Endothelial cell of umbilical vein (primary cell): ENCODE data around the gene TRIM34.

Experiments
- FOS ChIP-seq: IDR thresholded peaks from 2 replicates; pipeline ENCODE4 v1.6.1; 2011; ENCODE audit warnings: mild to moderate bottlenecking, low read length, moderate library complexity, borderline replicate concordance; ENCODE audit not compliant: insufficient read depth
- TF ChIP-seq, protein P1 (sequence below), 2 donors: IDR thresholded peaks; 1 replicate in 1 of 2; 2 replicates in 1 of 2; pipeline ENCODE4 v1.5.1; 2011; ENCODE audit warnings: low read length in 2 of 2, mild to moderate bottlenecking in 2 of 2, moderate library complexity in 2 of 2, control low read depth in 1 of 2, inconsistent platforms in 1 of 2, low read depth in 1 of 2; ENCODE audit not compliant: insufficient read depth in 1 of 2; ENCODE audit errors: extremely low read depth in 1 of 2

DNA sequence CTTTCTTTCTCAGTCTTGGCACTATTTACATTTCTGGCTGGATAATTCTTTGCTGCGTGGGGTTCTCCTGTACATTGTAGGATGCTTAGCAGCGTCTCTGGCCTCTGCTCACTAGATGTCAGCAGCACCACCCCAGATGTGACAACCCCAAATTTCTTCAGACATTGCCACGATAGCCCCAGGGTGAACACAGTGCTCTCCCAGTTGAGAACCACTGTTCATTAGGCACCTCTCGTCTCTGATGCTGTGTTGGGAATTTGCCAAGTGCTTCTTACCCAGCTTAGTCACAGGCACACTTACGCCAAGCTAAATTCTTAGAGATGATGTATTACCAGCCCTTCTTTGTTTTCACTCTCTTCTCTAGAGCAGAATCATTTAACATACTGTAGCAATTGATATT lies 19.0 kb upstream of the TRIM34 start:
- TF ChIP-seq, protein P1, sequence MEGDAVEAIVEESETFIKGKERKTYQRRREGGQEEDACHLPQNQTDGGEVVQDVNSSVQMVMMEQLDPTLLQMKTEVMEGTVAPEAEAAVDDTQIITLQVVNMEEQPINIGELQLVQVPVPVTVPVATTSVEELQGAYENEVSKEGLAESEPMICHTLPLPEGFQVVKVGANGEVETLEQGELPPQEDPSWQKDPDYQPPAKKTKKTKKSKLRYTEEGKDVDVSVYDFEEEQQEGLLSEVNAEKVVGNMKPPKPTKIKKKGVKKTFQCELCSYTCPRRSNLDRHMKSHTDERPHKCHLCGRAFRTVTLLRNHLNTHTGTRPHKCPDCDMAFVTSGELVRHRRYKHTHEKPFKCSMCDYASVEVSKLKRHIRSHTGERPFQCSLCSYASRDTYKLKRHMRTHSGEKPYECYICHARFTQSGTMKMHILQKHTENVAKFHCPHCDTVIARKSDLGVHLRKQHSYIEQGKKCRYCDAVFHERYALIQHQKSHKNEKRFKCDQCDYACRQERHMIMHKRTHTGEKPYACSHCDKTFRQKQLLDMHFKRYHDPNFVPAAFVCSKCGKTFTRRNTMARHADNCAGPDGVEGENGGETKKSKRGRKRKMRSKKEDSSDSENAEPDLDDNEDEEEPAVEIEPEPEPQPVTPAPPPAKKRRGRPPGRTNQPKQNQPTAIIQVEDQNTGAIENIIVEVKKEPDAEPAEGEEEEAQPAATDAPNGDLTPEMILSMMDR (IDR thresholded peaks at IDR 0.05; ENCODE audit: extremely low read depth in 1 of 2, insufficient read depth in 1 of 2, low read depth in 1 of 2, low read length in 2 of 2): no peak
- TF ChIP-seq FOS: no peak
